Body of pancreas (tissue), 4 donors: ENCODE measurements around the gene CNIH1.

Experiments
- CTCF ChIP-seq, 7 experiments: fragments of 450-650 bp in 4 of 7; fragments of 200-600 bp in 3 of 7; sonication (generic) in 3 of 7; IDR thresholded peaks; one replicate each; pipeline ENCODE4 v1.5.1; 2016 to 2019; ENCODE audit warnings: antibody characterized with exemption in 7 of 7
- POLR2A ChIP-seq, 3 donors: fragments of 450-650 bp; IDR thresholded peaks; one replicate each; pipeline ENCODE4 v1.6.1; 2016; ENCODE audit warnings: antibody characterized with exemption in 3 of 3, mild to moderate bottlenecking in 2 of 3

- TF ChIP-seq CTCF (IDR thresholded peaks at IDR 0.05) (no peak), POLR2A (IDR thresholded peaks at IDR 0.05) (no peak)
Measured at GRCh38 chr14:54383835-54384234, 57.3 kb downstream of the CNIH1 start.
